GM21526 (cell line): ENCODE data around the gene ADAMTS18.

Experiments used
- ATAC-seq: cut with Tn5 transposase; IDR thresholded peaks from one replicate; pipeline ENCODE4 v1.9.1; 2021; ENCODE audit warnings: moderate library complexity; ENCODE audit not compliant: unreplicated experiment, low FRiP score

The ADAMTS18 gene

DNA sequence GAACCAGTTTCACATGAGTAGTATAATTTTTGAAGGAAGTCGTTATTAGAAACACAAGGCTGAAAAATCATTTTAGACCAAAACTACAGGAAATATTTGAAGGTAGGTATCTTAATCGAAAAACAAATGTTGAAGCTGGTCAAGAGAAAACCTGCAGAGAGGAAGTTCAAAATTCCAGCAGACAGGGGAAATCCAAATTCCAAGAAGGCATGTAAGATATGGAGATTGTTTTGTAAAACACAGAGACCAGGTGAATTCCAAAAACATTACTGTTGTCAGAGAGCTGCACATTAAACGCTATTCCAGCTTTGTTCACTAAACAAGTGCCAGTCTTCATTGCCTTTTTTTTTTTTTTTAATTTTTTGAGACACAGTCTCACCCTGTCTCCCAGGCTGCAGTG is 38.4 kb downstream of the ADAMTS18 start:
- no peak for ATAC-seq

DNA sequence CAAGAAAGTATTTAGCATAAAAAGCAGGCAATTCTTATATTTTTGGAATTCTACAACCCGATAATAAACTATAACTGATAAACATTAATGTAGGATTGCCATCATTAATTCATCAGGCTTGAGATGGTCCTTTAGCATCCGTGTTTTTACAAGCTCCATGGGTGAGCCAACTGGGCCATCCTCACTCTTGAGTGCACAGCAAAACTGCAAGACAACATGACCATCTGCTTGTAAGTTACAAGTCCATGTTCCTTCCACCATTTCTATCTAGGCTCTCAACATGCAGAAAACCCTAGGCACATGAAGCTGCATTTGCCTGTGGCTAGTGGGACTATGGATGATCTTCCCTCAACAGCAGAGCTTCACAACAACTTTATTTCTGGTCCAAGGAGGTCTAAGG is 40.1 kb downstream of the ADAMTS18 start:
- no peak for ATAC-seq

DNA sequence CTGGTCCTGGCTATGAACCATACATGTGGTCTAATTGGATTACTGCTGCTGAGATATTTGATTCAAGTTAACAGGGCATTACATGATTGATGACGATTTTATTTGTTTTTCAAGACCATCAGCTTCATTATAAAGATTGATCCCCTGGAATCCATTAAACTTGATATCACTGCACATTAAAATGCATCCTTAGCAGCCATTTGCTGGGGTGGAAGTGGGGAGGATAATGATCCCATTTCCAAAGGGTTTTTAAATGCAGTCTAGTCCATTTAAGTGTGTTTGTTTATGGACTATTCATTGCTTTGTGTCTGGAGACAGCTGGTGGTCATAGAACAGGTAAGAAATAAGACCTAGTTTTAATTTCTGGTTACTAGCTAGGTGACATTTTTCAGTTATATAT is 40.9 kb downstream of the ADAMTS18 start:
- ATAC-seq = no peak

DNA sequence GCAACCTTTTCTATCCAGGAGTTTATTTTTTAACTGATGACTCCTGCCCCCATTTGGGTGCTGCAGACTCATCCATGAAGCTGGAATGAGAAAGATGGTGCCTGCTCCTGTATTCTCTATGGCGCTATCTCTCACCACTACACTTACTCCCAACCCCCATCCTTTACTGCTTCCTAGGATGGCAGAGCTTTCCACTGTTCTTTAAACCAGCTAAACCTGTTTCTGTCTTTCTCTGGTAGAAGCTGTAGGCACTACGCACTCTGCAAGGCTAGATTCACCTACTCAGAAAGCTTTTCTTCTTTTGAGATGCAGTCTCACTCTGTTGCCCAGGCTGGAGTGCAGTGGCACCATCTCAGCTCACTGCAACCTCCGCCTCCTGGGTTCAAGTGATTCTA is 47.0 kb downstream of the ADAMTS18 start:
- ATAC-seq = no peak

DNA sequence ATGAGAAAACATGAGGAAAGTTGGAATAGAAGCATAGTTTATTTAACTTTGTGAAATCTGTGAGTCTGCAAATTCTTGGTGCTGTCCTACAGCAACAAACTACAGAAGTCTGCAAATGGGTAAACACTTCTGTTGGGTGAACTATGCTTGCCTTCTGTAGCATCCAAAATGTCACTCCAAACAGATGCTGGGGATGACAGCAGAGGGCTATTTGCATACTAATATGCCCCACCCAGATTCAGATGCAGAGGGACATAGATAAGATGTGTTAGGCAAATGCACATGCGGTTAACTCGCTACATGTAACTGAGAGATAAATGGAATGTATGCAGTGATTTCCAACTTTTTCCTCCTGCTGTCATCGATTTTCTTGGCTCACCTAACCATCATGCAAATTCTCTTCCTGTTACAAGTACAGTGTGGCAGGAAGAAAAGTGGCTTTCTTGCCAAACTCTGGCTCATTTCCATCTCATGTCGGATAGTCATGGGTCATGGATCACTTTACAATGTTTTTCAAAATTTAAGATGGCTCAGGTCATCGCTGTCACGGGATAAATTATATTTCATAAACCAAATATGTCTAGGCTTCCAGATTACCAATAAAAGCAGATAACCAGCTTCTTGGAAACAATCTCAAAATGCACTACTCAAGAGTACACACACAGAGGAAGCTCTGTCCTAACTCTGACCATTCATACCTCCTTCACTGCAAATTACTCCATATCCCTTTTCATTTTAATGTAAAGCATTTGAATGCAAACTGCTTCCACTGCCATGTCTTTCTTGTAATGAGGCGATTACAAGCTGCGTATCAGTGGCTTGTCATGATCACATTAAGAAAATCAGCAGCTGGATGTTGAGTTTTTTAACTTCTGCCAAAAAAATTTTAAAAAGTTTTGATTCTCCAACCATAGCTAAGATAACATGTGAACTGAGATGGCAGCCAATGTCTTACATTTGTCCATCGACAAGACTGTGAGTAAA is 47.7 kb downstream of the ADAMTS18 start:
- no peak for ATAC-seq

DNA sequence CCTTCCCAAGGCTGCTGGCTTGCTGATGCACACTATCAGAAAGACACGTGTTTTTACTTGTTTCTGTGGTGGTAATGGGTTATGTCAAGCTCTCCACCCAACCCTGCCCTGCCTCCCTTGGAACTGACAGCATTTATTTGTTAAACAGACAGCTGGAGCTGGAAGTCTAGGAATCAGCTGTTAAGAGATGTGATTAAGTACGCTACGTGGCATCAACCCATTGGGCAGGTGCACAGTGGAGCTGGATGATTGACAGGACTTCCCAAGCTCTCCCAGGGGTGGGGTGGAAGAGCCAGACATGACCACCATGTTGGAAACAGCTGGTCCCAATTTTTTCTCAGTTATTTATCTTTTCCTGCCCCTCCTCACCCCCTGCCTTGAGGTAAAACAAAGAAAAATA is 49.4 kb downstream of the ADAMTS18 start:
- ATAC-seq = no peak

DNA sequence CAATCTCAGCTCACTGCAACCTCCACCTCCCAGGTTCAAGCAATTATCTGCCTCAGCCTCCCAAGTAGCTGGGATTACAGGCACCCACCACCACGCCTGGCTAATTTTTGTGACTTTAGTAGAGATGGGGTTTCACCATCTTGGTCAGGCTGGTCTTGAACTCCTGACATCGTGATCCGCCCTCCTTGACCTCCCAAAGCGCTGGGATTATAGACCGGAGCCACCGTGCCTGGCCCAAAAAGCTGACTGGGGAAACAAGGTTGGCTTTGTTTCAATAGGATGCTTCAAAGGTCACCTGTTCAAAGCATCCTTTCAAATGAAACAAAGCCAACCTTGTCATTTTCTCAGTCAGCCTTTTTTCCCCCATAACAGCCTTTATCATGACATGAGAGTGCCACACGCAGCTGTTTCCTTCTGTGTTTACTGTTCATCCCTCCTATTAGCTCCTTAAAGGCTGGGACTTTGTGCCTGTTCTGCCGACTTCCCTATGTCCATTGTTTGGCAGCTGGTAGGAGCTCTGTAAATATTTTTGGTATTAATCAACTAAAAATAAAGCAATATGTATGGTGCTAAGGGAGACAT is 51.1 kb downstream of the ADAMTS18 start:
- ATAC-seq = no peak

DNA sequence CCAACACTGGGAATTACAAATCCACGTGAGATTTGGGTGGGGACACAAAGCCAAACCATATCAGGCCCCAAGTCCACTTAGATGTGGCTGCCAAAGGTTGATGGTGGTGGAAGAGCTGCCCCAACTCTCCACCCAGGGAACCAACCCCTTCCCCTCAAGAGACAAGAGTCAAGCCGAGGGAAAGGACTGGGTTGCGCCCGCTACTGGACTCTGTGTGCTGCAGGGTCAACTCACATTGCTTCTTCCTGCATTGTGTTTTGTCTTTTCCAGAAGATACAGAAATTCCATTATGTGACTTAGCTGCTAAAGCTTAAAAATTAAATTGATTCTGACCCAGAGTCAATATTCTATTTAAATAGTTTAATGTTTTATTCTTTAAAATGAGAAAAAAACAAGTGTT is 58.5 kb downstream of the ADAMTS18 start:
- ATAC-seq = no peak

DNA sequence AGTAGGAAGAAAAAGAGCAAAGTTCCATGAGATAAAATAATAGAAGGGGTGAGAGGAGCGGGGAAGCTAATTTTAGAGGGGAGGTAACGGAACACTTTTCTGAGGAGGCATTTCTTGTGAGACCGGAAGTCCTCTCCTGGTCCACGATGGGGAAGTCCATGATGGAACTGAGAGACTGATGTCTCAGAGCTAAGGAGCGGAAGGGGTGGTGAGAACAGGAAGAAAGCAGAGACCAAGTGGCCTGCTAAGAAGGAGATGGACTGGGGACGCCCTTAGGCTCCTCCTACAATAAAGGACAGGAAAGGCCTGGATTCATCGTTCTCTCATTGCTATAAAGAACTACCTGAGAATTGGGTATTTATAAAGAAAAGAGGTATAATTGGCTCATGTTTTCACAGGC is 59.4 kb downstream of the ADAMTS18 start:
- ATAC-seq = no peak

DNA sequence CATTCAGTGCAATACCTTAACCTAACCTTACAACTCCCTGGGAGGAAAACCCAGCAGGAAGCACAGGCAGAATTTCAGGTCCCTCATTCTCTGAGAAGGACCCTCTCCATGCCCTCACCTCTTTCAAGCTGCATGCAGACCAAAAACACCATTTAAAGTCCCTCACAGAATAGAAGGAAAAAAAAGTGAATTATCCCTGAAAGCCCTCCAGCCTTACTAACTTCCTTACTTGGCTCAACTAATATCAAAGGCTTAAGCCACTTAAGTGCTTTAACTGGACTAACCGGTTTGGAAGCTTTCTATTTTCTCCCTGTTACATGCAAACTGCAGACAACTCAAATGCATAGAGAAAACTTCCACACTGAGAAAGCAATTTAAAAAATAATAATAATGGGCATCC is 60.5 kb downstream of the ADAMTS18 start:
- ATAC-seq = no peak

DNA sequence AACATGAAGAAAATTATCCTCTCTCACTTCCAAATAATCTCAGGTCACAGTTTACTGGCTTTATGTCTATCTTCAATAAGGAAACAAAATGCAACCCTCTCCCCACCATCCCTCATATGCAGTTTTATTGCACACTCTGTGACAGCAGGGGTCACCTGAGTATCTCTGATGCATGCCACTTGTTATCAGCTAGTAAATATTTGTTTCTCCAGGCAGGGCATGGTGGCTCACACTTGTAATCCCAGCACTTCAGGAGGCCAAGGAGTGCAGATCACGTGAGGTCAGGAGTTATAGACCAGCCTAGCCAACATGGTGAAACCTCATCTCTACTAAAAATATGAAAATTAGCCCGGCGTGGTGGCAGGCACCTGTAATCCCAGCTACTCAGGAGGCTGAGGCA is 61.1 kb downstream of the ADAMTS18 start:
- ATAC-seq = no peak

DNA sequence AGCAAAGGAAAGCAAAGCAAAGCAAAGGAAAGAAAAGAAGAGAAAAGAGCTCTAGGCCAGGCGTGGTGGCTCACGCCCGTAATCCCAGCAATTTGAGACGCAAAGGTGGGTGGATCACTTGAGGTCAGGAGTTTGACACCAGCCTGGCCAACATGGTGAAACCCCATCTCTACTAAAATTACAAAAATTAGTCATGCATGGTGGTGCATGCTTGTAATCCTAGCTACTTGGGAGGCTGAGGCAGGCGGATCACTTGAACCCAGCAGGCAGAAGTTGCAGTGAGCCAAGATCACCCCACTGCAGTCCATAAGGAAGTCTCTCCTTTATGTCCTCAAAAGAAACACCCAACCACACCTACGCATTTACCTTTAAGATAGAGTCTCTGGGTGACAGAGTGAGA is 70.1 kb downstream of the ADAMTS18 start:
- ATAC-seq = no peak

DNA sequence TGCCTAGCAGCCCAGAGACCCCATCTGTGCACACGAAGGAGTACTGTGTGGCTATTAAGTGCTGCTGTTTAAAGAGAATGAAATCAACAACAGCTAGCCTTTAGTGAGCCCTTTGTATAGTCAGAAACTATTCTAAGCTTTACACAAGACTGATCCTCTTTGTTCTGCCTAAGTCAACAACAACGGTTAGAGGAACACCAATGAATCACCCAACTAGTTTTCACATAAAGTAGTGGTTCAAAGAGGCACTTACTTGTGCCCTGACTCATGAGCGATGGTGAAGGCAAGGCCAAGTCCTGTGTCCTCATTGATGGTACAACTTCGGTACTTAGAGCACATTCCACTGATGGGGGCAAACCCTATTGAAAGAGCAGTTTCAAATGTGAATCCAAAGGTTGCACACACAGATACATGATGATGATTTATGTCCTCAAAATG is 75.8 kb downstream of the ADAMTS18 start:
- no peak for ATAC-seq

DNA sequence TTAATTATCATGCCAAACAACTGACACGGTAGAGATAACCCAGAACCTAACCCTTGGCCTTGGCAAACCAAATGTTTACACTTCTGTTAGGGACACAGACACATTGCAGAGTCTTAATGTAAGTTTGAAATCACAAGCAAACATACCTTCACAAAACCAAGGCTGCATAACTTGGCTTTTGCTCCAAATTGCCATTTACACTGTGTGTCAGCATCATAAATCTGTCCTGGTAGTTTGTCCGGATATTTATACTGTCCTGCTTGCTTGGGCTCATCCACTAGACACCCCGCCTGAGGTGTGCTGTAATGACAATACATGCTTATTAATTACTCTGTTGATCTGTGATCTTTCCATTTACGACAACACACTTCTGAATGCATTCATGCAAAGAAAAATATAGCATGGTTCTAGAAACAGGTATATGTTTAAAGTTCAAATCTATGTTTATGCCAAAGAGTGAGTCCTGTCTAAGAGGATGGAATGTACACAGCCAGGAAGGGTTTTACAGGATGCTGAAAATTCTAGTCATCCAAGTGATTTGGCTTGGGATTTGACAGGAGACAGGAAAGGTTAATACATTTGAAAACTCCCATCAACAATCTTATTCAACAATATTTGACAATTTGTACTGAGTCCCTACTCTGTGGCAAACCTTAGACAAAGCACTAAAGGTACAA is 81.1 kb downstream of the ADAMTS18 start:
- ATAC-seq = no peak

DNA sequence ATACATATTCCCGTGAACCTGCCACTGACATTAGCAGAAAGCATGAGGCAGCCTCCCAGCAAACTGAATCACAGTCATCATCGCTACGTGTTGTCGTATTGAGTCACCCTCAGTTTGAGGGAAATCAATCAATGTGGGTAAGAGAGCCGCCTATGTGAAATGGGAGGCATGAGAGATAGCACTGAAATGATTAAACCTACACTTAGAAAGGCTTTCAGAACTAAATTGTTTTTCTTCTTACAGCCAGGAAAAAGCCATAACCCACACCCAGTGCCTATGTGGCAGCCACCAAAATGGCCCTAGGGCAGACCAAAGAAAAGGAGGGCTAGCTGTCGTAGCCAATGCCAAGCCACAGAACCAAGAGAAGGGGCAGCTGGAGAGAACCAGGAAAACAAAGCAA is 90.5 kb downstream of the ADAMTS18 start:
- ATAC-seq = no peak

DNA sequence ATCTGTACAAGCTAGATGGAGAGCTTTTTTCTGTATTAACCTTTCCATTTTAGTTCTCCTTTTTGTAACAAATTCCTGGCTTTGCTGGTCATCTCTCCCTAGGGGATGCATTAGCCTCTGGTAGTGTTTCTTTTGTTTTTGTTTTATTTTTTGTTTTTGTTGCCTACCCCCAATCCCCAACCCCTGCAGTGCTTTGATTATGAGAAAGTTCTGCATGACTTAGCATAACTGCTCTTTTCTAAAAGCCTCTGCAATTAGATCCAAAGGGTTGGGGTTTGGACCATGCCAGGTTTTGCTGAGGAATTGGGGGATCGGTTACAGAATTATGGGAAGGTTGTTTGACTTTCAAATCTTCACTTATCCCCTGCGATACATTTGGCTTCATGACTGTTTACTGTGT is 98.2 kb downstream of the ADAMTS18 start:
- no peak for ATAC-seq

DNA sequence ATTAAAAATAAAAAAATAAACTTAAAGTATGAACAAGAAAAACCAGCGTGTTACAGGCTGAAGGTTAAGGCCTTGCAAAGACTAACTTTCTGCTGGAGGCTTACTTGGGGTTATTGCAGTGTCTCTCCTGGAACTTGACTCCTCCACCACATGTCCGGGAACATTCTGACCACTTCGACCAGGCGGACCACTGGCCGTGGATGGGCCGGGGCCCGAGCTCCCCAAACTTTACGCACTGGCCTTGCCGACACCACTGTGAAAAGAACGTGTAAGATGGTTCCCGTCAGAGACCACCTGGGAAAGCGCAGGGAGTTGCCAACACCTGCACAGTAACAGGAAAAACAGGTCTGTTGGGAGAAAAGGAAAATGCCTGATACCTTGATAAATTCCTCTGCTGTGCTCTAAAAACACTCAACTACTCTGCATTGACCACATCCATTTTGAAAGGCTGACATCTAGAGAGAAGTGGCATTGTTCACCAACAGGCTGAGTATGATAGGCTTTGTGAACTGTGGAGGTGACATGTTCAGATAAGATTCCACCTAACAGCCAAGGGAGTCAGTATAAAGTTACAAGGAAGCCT is 99.1 kb downstream of the ADAMTS18 start:
- no peak for ATAC-seq

DNA sequence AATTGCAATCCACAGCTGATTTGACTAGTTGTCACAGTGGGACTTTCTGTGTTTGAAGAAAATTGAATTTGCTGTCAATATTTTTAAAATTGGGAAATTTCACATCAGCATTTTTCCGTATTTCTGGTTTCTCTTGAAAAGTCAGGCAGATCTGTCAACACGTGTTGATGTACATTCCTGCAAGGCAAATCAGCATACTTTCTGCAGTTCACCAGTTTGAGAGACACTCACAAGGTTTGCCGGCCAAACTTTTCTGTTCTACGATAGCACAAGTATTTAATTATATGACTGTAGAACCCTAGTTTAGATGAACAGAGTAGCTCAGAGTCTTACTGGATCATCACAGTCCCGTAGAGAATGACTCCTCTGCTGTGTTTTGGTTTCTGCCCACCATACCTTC is 102.0 kb downstream of the ADAMTS18 start:
- no peak for ATAC-seq

DNA sequence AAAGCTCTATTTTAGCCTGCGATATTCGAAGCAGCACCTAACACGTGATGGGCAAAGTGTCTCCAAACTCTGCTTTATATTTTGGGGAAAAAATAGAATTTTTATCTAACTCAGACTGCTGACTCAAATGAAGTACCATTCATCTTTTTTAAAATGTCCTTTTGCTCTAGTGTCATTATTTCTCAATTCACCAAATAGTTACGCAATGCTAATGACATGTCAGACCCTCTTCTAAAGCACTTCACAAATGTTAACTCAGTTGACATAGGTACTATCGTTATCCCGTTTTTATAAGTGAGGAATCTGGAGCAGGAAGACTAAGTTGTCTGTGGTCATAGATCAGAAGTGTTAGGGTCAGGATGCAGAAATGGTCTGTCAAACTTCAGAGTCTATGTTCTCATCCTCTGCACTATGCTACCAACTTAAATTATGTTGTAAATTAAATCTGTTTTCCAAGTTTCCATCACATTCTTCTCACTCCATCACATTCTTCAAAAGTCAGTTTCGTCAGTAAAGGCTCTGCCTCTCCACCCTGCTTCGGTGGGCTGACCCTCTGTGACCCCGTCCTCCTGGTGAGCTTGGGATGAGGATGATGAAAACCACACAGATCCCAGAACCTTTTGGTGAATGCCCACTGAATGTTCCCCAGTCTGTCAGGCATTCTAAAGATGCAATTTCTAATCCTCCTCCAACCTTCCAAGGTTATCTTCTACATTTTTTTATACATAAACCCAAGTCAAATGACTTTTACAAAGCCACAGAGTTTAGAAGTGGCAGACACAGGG is 102.8 kb downstream of the ADAMTS18 start:
- ATAC-seq = no peak

DNA sequence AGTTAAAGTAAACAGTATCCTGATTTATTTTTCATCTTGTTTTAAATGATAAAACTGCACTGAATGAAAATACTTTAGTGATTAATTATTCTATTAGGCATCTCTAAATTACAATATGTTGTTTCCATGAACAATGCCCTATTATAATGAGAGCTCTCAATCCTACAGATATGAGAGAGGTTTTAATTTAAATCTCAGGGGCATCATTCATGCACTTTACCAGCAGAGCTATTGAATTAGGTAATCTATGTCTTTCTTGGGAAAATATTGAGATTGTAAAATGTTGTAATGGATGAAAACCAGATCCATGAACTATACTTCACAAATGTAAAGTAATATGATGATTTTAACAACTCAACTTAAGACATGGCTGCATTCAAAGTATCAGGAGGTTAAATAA is 103.8 kb downstream of the ADAMTS18 start:
- no peak for ATAC-seq
